Measurements from ENCODE around the gene TANGO6.
"Not testable (repeated sequence)": the region's sequence is repeated elsewhere in the genome, so short reads cannot be mapped to it uniquely, and the experiment has no call there.

TANGO6 gene

DNA sequence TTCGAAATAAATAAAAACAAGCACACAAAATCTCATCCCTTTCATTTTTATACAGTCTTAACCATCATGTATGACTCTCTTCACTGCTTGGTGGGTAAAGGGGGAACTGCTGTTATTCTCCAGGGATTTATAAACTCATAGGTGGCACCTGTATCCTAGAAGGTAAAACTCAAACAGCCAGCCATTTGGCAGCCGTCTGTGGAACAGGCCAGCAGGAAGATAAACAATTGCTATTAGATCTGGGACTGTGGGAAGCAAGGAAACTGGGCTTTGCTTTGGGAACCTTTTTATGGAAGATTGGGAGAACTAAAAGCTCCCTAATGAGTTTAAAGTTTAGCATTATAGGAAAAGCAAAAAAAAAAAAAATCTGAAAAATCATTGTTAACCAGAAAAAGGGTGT is 126.0 kb downstream of the TANGO6 start:
- no peak for DNase-seq (ENCODE audit: low read depth in 2 of 2)

- DNase-seq (ENCODE audit: low read depth in 2 of 2), result no peak
Observed at GRCh38 chr16:68972013-68972412, 128.7 kb downstream of the TANGO6 start.

DNA sequence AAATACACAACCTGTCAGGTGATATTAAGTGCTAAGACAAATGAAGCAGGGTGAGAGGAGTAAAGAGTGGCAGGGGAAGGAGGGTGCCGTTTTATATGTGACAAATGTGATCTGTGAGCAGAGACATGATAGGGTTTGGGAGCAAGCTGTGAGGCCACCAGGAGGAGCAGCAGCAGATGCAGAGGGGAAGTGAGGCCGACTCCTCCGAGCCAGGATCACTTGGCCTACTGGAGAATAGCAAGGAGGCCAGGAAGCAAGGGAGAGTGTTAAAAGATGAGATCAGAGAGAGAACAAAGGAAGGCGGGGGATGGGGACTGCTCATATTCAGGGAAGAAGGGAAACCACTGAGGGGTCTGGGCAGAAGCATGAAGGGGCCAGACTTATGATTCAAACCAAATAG is 129.4 kb downstream of the TANGO6 start:
- no peak for DNase-seq (ENCODE audit: low read depth in 2 of 2)

DNA sequence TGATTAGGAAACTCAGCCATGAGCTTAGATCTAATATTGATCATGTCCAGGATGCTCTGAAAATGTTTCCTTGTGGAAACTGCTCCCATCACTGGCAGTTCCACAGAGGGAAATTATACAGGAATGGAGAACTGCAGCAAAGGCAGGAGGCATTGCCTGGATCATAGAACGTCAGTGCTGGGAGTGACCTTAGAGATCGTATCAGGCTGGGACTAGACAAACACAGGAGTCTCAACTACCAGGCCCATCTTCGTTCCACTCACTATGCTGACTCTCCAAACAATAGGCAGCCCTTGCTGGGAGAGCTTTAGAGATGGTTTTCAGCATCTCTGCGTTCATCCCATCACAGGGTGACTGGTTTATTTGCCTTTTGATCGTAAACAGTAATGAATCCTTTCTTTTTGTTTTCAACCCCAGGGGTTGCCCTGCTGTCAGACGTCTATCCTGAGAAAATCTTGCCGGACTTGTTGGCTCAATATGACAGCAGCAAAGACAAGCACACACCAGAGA is 130.3 kb downstream of the TANGO6 start:
- no peak for DNase-seq (ENCODE audit: low read depth in 2 of 2)

DNA sequence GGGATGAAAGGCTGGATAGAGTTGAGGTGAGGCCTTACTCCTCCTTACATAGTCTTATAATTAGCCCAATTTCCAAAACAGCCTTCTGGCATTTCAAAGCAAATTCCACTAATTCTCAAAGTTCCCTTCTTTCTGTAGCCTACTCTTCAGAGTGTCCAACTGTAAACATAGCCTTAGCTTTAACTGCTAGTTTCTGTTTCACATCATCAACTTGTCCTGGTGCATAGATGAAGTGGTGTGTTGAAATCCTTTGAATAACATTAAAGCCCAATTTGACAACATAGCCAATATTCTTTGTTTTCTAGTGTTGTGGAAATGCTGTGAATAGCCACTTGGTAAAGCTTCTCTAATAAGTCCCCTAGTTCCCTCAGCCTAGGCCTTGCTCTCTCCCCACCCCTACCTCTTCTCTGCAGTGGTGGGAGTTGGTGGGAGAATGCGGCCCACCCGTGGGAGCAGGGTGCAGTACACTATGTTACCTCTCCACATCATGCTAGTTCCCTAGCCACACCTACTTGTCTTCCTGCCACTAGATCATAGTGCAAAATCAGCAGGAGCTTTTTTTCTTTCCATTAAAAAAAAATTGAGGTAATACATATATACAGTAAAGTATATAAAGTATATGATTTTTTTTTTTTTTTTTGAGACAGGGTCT is 135.1 kb downstream of the TANGO6 start:
- no peak for DNase-seq (ENCODE audit: low read depth in 2 of 2)

- no peak for DNase-seq (ENCODE audit: low read depth in 2 of 2)
Observed at GRCh38 chr16:68980695-68981315, 137.5 kb downstream of the TANGO6 start.

- no peak for DNase-seq (ENCODE audit: low read depth in 2 of 2)
Observed at GRCh38 chr16:68981971-68982370, 138.6 kb downstream of the TANGO6 start.

DNA sequence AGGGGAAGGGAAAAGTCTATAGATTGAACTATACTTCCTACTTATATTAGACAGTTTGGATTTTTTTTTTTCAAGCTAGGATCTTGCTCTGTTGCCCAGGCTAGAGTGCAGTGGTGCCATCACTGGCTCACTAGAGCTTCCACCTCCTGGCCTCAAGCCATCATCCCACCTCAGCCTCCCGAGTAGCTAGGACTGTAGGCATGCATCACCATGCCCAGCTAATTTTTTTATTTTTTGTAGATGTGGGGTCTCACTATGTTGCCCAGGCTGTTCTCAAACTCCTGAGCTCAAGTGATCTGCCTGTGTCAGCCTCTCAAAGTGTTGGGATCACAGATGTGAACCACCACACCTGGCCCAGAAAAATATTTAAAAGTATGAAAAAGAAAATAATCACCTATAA is 141.1 kb downstream of the TANGO6 start:
- no peak for DNase-seq (ENCODE audit: low read depth in 2 of 2)

DNA sequence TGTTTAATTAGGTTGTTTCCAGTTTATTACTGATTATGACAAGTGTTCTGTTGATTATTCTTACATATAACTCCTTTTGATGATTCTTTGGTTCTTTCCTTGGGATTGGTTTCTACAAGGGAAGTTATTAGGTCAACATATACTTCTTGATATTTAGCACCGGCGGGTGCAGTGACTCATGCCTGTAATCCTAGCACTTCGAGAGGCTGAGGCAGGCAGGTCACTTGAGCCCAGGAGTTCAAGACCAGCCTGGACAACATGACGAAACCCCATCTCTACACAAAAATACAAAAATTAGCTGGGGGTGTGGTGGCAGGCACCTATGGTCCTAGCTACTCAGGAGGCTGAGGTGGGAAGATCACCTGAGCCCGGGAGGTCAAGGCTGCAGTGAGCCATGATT is 141.9 kb downstream of the TANGO6 start:
- DNase-seq (ENCODE audit: low read depth in 2 of 2), result no peak

DNA sequence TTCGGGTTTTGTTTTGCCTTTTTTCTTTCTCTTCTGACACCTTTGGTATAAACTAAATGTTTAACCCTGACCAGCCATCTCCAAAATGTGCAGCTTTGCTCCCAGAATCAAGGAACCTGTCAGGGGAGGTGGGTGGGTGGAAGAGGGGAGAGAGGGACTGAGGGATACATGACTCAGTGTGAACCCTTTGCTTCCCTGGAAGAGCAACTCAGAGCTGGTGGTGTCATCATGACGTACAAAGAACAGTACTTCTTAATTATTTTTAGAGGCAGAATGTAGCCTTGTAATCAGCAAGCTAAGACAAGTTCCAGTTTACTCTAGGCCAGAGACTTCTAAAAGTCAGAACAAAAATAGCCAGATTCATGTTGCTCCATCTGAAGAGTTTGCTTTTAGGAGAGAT is 142.5 kb downstream of the TANGO6 start:
- DNase-seq (ENCODE audit: low read depth in 2 of 2), result no peak

GRCh38 chr16:68987734-68988457 is 144.6 kb downstream of the TANGO6 start:
- no peak for DNase-seq (ENCODE audit: low read depth in 2 of 2)

DNA sequence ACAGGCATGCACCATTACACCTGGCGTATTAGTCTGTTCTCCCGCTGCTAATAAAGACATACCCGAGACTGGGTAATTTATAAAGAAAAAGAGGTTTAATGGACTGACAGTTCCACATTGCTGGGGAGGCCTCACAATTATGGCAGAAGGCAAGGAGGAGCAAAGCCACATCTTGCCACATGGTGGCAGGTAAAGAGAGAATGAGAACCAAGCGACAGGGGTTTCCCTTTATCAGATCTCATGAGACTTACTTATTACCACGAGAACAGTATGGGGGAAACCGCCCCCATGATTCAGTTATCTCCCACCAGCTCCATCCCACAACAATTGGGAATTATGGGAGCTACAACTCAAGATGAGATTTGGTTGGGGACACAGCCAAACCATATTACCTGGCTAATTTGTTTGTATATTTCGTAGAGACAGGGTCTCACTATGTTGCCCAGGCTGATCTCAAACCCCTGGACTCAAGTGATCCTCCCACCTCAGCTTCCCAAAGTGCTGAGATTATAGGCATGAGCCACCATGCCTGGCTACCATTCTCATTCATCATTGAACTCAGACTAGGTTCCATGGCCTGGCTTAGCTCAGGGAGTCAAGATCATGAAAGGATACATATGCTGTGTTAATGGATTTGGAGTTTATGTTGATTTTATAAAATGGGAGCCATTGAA is 147.0 kb downstream of the TANGO6 start:
- not testable (repeated sequence) for DNase-seq (ENCODE audit: low read depth in 2 of 2)

- DNase-seq (ENCODE audit: low read depth in 2 of 2), result no peak
Observed at GRCh38 chr16:68991075-68991474, 147.7 kb downstream of the TANGO6 start.

GRCh38 chr16:68992521-68992920 is 149.2 kb downstream of the TANGO6 start:
- DNase-seq (ENCODE audit: low read depth in 2 of 2), result no peak

- no peak for DNase-seq (ENCODE audit: low read depth in 2 of 2)
Observed at GRCh38 chr16:68993456-68993855, 150.1 kb downstream of the TANGO6 start.

GRCh38 chr16:68993885-68994284 is 150.6 kb downstream of the TANGO6 start:
- DNase-seq (ENCODE audit: low read depth in 2 of 2), result no peak

- no peak for DNase-seq (ENCODE audit: low read depth in 2 of 2)
Observed at GRCh38 chr16:68994324-68994723, 151.0 kb downstream of the TANGO6 start.

DNA sequence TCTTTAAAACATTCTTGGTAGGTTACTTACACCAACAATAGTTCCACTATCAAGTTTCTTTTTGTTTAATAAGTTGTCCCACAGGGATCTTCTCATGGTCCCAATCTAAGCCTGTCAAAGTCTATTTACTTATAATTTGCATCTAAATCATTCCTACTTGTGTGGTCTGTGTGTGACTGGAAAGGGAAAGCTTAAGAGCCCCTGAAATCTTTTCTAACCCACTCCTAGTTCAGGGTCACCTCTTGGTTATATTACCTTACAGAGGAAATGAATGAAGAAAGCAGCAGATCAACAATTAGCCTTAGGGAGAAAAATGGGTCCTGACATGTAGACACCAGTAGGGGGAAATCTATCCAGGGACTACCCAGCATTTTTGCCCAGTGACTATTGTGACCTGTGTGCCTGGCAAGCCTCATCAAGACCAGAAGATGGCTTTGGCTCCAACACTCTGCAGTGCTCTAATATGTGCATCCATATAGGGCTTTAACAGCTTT is 151.7 kb downstream of the TANGO6 start:
- DNase-seq (ENCODE audit: low read depth in 2 of 2), result no peak

GRCh38 chr16:68997564-68997963 is 154.2 kb downstream of the TANGO6 start:
- DNase-seq (ENCODE audit: low read depth in 2 of 2), result no peak

DNA sequence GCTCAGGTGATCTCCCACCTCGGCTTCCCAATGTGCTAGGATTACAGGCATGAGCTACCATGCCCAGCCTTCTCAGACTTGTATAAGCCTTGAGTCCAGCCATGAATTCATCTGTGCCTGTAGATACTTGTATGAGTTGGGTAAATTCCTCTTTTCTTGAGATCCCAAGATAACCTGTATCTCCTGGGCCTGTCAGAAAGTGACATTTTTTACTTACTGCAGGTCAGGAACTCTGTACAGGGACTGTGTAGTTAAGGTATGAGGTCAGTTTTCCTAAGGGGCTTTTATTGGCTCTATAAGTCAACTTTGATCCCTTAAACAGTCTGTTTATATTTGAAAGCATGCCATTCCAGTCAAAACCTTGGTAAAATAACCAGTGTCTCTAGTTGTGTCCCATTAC is 155.8 kb downstream of the TANGO6 start:
- no peak for DNase-seq (ENCODE audit: low read depth in 2 of 2)

GRCh38 chr16:69003500-69003899 is 160.2 kb downstream of the TANGO6 start:
- no peak for DNase-seq (ENCODE audit: low read depth in 2 of 2)

GRCh38 chr16:69005641-69006355 is 162.5 kb downstream of the TANGO6 start:
- DNase-seq (ENCODE audit: low read depth in 2 of 2), result no peak

All from activated CD8-positive, alpha-beta memory T cell treated with anti-CD3 and anti-CD28 coated beads for 4 hours (primary cell).